HepG2 (cell line): ENCODE results near the gene MATN1. TPM values are rescaled to one million over a fixed set of nuclear protein-coding genes. Genes with fewer than 3 reads are reported as not detected.

Source experiments
- ATAC-seq: fragments of 200-7000 bp; cut with Tn5 transposase; 3 replicates; pipeline ENCODE4 v1.9.1; 2020; ENCODE audit warnings: mild to moderate bottlenecking, moderate library complexity
- BruUV-seq: library from RNA; stranded (reverse); fragments of 400-500 nt; replicated peaks from 2 replicates; lab custom pipeline; 2021; lab: Mats Ljungman, UMichigan
- CTCF ChIA-PET: fragments of 300-600 bp; formaldehyde crosslinking; extraction: SDS; loops from one replicate; lab custom pipeline; 2021; ENCODE audit warnings: low total read pairs, inconsistent platforms, low intra/inter-chr PET ratio; lab: Yijun Ruan, JAX
- POLR2A ChIA-PET: fragments of 350-600 bp; sonication (Branson Sonifier 250); formaldehyde crosslinking; loops from one replicate; lab custom pipeline; 2020; ENCODE audit warnings: antibody characterized with exemption, inconsistent platforms; lab: Yijun Ruan, JAX
- DNase-seq: peaks from one replicate; pipeline ENCODE4 v3.0.0-alpha.2; 2015; ENCODE audit warnings: low spot score
- FAIRE-seq: peaks from 3 replicates; lab custom pipeline; 2011; peaks lifted over from hg19 to GRCh38; lab: Jason Lieb, UNC
- H2AFZ ChIP-seq: one replicate; pipeline ENCODE4 v1.6.1; 2011; ENCODE audit warnings: low read length, inconsistent platforms
- H3K27ac ChIP-seq: fragments of 300-600 bp; 3 replicates; pipeline ENCODE4 v1.8.0; 2011; ENCODE audit warnings: mixed run types, mild to moderate bottlenecking, mixed read lengths, low read length, inconsistent platforms; ENCODE audit not compliant: insufficient read depth; ENCODE audit errors: extremely low read length
- H3K27me3 ChIP-seq, 2 experiments: fragments of 200-600 bp in 1 of 2; 2 replicates in 1 of 2; 3 replicates in 1 of 2; pipeline versions ENCODE4 v1.6.0 to v1.8.0; 2011; ENCODE audit warnings: low read length in 2 of 2, mild to moderate bottlenecking in 2 of 2, moderate library complexity in 2 of 2, inconsistent platforms in 1 of 2; ENCODE audit not compliant: insufficient read depth in 2 of 2, control insufficient read depth in 1 of 2
- H3K36me3 ChIP-seq, 2 experiments: fragments of 200-600 bp in 1 of 2; replicated peaks in 1 of 2; 2 replicates in 1 of 2; 3 replicates in 1 of 2; pipeline versions ENCODE4 v1.5.1 to v1.8.0; 2011; ENCODE audit warnings: low read length in 2 of 2, inconsistent platforms in 1 of 2; ENCODE audit not compliant: insufficient read depth in 2 of 2, control insufficient read depth in 1 of 2
- H3K4me1 ChIP-seq: 2 replicates; pipeline ENCODE4 v1.5.1; 2012; ENCODE audit warnings: low read length, inconsistent platforms; ENCODE audit not compliant: insufficient read depth
- H3K4me2 ChIP-seq: 2 replicates; pipeline ENCODE4 v1.6.0; 2011; ENCODE audit warnings: low read depth, low read length, inconsistent platforms
- H3K4me3 ChIP-seq, 3 experiments: fragments of 200-600 bp in 1 of 3; sonication (generic), shearing (Covaris generic) in 1 of 3; replicated peaks in 1 of 3; 2 replicates each; pipeline ENCODE4 v1.5.1; 2011 to 2016; ENCODE audit warnings: low read length in 3 of 3, inconsistent platforms in 2 of 3, low read depth in 2 of 3, mild to moderate bottlenecking in 2 of 3, control low read depth in 1 of 3, mixed read lengths in 1 of 3; ENCODE audit not compliant: insufficient read depth in 1 of 3
- H3K79me2 ChIP-seq: one replicate; pipeline ENCODE4 v1.6.1; 2011; ENCODE audit warnings: low read length, inconsistent platforms; ENCODE audit not compliant: insufficient read depth
- H3K9ac ChIP-seq: 2 replicates; pipeline ENCODE4 v1.6.0; 2011; ENCODE audit warnings: mild to moderate bottlenecking, low read depth, low read length, inconsistent platforms; ENCODE audit not compliant: insufficient read depth
- H3K9me3 ChIP-seq: 2 replicates; pipeline ENCODE4 v1.5.1; 2012; ENCODE audit warnings: mild to moderate bottlenecking, low read length
- H4K20me1 ChIP-seq: 2 replicates; pipeline ENCODE4 v1.6.0; 2011; ENCODE audit warnings: inconsistent platforms, mild to moderate bottlenecking, low read length, moderate library complexity; ENCODE audit not compliant: insufficient read depth
- DRAP1 ChIP-seq: IDR thresholded peaks from 2 replicates; pipeline ENCODE4 v1.6.1; 2016; ENCODE audit warnings: missing genetic modification reagents, missing compliant biosample characterization
- HNRNPUL1 ChIP-seq: fragments of 200-400 bp; formaldehyde crosslinking; IDR thresholded peaks from 2 replicates; pipeline ENCODE4 v1.6.1; 2017; ENCODE audit warnings: low read depth, mild to moderate bottlenecking, low read length, moderate library complexity
- PCBP1 ChIP-seq: fragments of 200-400 bp; formaldehyde crosslinking; IDR thresholded peaks from 2 replicates; pipeline ENCODE4 v1.6.1; 2017; ENCODE audit warnings: mild to moderate bottlenecking, low read depth, low read length, borderline replicate concordance
- ZFYVE20 ChIP-seq: sonication (generic); formaldehyde crosslinking; IDR thresholded peaks from 2 replicates; pipeline ENCODE4 v1.8.0; 2023; ENCODE audit warnings: low read depth, mild to moderate bottlenecking, moderate library complexity, missing genetic modification reagents, borderline replicate concordance
- WGBS: methylation state at CpG from one replicate; pipeline ENCODE4 v1.1.6; 2017; ENCODE audit warnings: low lambda C conversion rate; 5-methylcytosine and 5-hydroxymethylcytosine counted together
- in situ Hi-C: cut with HindIII; loops from 2 replicates; pipeline ENCODE4 v1.10.0; 2017; ENCODE audit warnings: low pct_unique_long_range_greater_than_20kb; ENCODE audit not compliant: extremely low pct_ligation_motif_present
- intact Hi-C: fragments of 100-400 bp; cut with micrococcal nuclease; formaldehyde crosslinking; loops from one replicate; pipeline ENCODE4 v1.10.0; 2022; ENCODE audit not compliant: unreplicated experiment
- polyA plus RNA-seq, 8 experiments: library from polyadenylated mRNA; depleted of rRNA in 3 of 8; stranded (reverse) in 7 of 8; unstranded in 1 of 8; fragments of >200 nt; fragmentation: Illumina TruSeq in 4 of 8; extraction: Trizol in 4 of 8; gene quantifications; 2 replicates each; pipeline versions ENCODE4 v1.2.1 to v1.2.3, GENCODE V29; 2011 to 2016; ENCODE audit warnings: low read depth in 4 of 8, missing spikeins in 1 of 8, mixed read lengths in 1 of 8; ENCODE audit not compliant: insufficient read depth in 1 of 8
- total RNA-seq, 5 experiments: library from RNA; depleted of rRNA; stranded (reverse); fragments of >200 nt; fragmentation: Illumina TruSeq; extraction: Trizol; gene quantifications; 2 replicates each; pipeline ENCODE4 v1.2.3, GENCODE V29; 2016; ENCODE audit warnings: low read depth in 1 of 5
- TF ChIP-seq, protein P1 (sequence below): sonication (generic); formaldehyde crosslinking; IDR thresholded peaks from 2 replicates; pipeline ENCODE4 v1.5.0; 2020; ENCODE audit warnings: missing genetic modification reagents, mild to moderate bottlenecking, borderline replicate concordance
- TF ChIP-seq, protein P2 (sequence below): fragments of 450-650 bp; IDR thresholded peaks from 2 replicates; pipeline ENCODE4 v1.6.1; 2017; ENCODE audit warnings: mild to moderate bottlenecking
- TF ChIP-seq, protein P3 (sequence below): sonication (generic); formaldehyde crosslinking; IDR thresholded peaks from 2 replicates; pipeline ENCODE4 v1.5.1; 2020; ENCODE audit warnings: missing genetic modification reagents, mild to moderate bottlenecking, borderline replicate concordance
- TF ChIP-seq, protein P4 (sequence below): sonication (generic); formaldehyde crosslinking; IDR thresholded peaks from 2 replicates; pipeline ENCODE4 v1.4.0; 2020; ENCODE audit warnings: missing genetic modification reagents, borderline replicate concordance

Gene MATN1
- total and polyA plus RNA-seq, 2 of the 13 experiments (the other 11 are each of a cell fraction or from before 2014, with no cell fraction given), result 0.04 to 0.05 TPM

- ChIA-PET POLR2A (no interaction called here), CTCF (no interaction called here)
- no peak for FAIRE-seq
- no peak for ATAC-seq
- TF ChIP-seq, protein P1, sequence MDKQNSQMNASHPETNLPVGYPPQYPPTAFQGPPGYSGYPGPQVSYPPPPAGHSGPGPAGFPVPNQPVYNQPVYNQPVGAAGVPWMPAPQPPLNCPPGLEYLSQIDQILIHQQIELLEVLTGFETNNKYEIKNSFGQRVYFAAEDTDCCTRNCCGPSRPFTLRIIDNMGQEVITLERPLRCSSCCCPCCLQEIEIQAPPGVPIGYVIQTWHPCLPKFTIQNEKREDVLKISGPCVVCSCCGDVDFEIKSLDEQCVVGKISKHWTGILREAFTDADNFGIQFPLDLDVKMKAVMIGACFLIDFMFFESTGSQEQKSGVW (CRISPR knock-in tag), result no peak
- TF ChIP-seq DRAP1 (CRISPR knock-in tag) (no peak), ZFYVE20 (CRISPR knock-in tag) (no peak), HNRNPUL1 (no peak), PCBP1 (no peak)
- TF ChIP-seq, protein P2, sequence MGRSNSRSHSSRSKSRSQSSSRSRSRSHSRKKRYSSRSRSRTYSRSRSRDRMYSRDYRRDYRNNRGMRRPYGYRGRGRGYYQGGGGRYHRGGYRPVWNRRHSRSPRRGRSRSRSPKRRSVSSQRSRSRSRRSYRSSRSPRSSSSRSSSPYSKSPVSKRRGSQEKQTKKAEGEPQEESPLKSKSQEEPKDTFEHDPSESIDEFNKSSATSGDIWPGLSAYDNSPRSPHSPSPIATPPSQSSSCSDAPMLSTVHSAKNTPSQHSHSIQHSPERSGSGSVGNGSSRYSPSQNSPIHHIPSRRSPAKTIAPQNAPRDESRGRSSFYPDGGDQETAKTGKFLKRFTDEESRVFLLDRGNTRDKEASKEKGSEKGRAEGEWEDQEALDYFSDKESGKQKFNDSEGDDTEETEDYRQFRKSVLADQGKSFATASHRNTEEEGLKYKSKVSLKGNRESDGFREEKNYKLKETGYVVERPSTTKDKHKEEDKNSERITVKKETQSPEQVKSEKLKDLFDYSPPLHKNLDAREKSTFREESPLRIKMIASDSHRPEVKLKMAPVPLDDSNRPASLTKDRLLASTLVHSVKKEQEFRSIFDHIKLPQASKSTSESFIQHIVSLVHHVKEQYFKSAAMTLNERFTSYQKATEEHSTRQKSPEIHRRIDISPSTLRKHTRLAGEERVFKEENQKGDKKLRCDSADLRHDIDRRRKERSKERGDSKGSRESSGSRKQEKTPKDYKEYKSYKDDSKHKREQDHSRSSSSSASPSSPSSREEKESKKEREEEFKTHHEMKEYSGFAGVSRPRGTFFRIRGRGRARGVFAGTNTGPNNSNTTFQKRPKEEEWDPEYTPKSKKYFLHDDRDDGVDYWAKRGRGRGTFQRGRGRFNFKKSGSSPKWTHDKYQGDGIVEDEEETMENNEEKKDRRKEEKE, result no peak
- TF ChIP-seq, protein P3, sequence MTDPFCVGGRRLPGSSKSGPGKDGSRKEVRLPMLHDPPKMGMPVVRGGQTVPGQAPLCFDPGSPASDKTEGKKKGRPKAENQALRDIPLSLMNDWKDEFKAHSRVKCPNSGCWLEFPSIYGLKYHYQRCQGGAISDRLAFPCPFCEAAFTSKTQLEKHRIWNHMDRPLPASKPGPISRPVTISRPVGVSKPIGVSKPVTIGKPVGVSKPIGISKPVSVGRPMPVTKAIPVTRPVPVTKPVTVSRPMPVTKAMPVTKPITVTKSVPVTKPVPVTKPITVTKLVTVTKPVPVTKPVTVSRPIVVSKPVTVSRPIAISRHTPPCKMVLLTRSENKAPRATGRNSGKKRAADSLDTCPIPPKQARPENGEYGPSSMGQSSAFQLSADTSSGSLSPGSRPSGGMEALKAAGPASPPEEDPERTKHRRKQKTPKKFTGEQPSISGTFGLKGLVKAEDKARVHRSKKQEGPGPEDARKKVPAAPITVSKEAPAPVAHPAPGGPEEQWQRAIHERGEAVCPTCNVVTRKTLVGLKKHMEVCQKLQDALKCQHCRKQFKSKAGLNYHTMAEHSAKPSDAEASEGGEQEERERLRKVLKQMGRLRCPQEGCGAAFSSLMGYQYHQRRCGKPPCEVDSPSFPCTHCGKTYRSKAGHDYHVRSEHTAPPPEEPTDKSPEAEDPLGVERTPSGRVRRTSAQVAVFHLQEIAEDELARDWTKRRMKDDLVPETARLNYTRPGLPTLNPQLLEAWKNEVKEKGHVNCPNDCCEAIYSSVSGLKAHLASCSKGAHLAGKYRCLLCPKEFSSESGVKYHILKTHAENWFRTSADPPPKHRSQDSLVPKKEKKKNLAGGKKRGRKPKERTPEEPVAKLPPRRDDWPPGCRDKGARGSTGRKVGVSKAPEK (CRISPR knock-in tag), result no peak
- TF ChIP-seq, protein P4, sequence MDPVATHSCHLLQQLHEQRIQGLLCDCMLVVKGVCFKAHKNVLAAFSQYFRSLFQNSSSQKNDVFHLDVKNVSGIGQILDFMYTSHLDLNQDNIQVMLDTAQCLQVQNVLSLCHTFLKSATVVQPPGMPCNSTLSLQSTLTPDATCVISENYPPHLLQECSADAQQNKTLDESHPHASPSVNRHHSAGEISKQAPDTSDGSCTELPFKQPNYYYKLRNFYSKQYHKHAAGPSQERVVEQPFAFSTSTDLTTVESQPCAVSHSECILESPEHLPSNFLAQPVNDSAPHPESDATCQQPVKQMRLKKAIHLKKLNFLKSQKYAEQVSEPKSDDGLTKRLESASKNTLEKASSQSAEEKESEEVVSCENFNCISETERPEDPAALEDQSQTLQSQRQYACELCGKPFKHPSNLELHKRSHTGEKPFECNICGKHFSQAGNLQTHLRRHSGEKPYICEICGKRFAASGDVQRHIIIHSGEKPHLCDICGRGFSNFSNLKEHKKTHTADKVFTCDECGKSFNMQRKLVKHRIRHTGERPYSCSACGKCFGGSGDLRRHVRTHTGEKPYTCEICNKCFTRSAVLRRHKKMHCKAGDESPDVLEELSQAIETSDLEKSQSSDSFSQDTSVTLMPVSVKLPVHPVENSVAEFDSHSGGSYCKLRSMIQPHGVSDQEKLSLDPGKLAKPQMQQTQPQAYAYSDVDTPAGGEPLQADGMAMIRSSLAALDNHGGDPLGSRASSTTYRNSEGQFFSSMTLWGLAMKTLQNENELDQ, result no peak
- in situ Hi-C loops (loop anchor here (25.0 kb wide), 1 partner anchor 1357 kb away; no protein-coding TSS in a partner anchor), intact Hi-C loops (no loop called here)
- Histone ChIP-seq H3K4me3 (no peak overlapping the region), H2AFZ (no peak overlapping the region), H3K27me3 (peaks cover 5 to 14% of the 10 kb centered on the region in 2 experiments; a peak in 3 of 5 replicates), H3K79me2 (no peaks in the 10 kb centered on the region), H3K4me1 (no peaks in the 10 kb centered on the region), H3K9me3 (no peaks in the 10 kb centered on the region), H3K27ac (no peak overlapping the region), H3K4me2 (no peak overlapping the region), H4K20me1 (no peaks in the 10 kb centered on the region), H3K9ac (no peak overlapping the region), H3K36me3 (no peaks in the 10 kb centered on the region)
- WGBS, result 7% methylated on average over 3 of the region's 5 CpGs
- BruUV-seq, result no TSS peak
- DNase-seq, result no peak
These were observed 29.6 kb downstream of the MATN1 start for GRCh38 chr1:30693822-30694221.
